Small intestine (tissue), 7 donors: ENCODE data around the gene CERS3. TPM values are rescaled to one million over a fixed set of nuclear protein-coding genes. Genes with fewer than 3 reads are reported as not detected.

Source experiments
- DNase-seq, 2 donors: peaks; one replicate each; pipeline versions ENCODE4 v3.0.0 to v3.0.0-alpha.2; 2013
- FAIRE-seq: peaks from 2 replicates; lab custom pipeline; 2012; peaks lifted over from hg19 to GRCh38; lab: Jason Lieb, UNC
- H3K27ac ChIP-seq, 3 donors: one replicate each; pipeline ENCODE4 v1.5.1; 2013; ENCODE audit warnings: low read length in 2 of 3, mild to moderate bottlenecking in 2 of 3, control low read depth in 1 of 3, inconsistent platforms in 1 of 3, low read depth in 1 of 3, moderate library complexity in 1 of 3
- H3K27me3 ChIP-seq, 3 donors: one replicate each; pipeline ENCODE4 v1.6.1; 2013; ENCODE audit warnings: low read length in 3 of 3, inconsistent platforms in 1 of 3; ENCODE audit not compliant: control insufficient read depth in 3 of 3, insufficient read depth in 3 of 3
- H3K36me3 ChIP-seq, 3 donors: one replicate each; pipeline ENCODE4 v1.6.1; 2013; ENCODE audit warnings: low read length in 3 of 3, inconsistent platforms in 1 of 3, low read depth in 1 of 3, mild to moderate bottlenecking in 1 of 3, moderate library complexity in 1 of 3; ENCODE audit not compliant: control insufficient read depth in 3 of 3, insufficient read depth in 2 of 3
- H3K4me1 ChIP-seq, 3 donors: one replicate each; pipeline ENCODE4 v1.6.1; 2013; ENCODE audit warnings: low read length in 2 of 3, inconsistent platforms in 1 of 3, low read depth in 1 of 3, mild to moderate bottlenecking in 1 of 3, moderate library complexity in 1 of 3; ENCODE audit not compliant: control insufficient read depth in 3 of 3, insufficient read depth in 2 of 3
- H3K4me3 ChIP-seq, 3 donors: one replicate each; pipeline ENCODE4 v1.5.1; 2013; ENCODE audit warnings: low read length in 3 of 3, control low read depth in 1 of 3, inconsistent platforms in 1 of 3, low read depth in 1 of 3, mild to moderate bottlenecking in 1 of 3, moderate library complexity in 1 of 3
- H3K9me3 ChIP-seq, 2 donors: one replicate each; pipeline ENCODE4 v1.6.1; 2013; ENCODE audit warnings: low read depth in 1 of 2, low read length in 1 of 2; ENCODE audit not compliant: control insufficient read depth in 2 of 2, insufficient read depth in 1 of 2
- WGBS, 3 donors: extraction: QIAGEN DNeasy Blood & Tissue Kit; methylation state at CpG; one replicate each; pipeline ENCODE4 v1.1.7; 2013; 5-methylcytosine and 5-hydroxymethylcytosine counted together
- polyA plus RNA-seq, 4 donors: library from polyadenylated mRNA; stranded (reverse) in 3 of 4; unstranded in 1 of 4; fragments of 200-250 nt in 3 of 4; fragments of 120-200 nt in 1 of 4; gene quantifications; one replicate each; pipeline versions ENCODE4 v1.2.1 to v1.2.3, GENCODE V29; 2013
- donor health status: healthy with polysubstance abuse.
- donor health status: control.
- donor health status: control.
- donor health status: Bipolar disorder and iron deficiency.
- donor health status: healthy.

CERS3 gene
- polyA plus RNA-seq, 4 donors: 0.07 TPM; not detected in 2

- WGBS, 3 donors: 45 to 64% (median 52%) methylated on average over 3 of the region's 3 CpGs
- FAIRE-seq: no peak
- peaks cover 0 to 4% (median 0%) of the 10 kb centered on the region in 3 donors for H3K27me3 ChIP-seq
- no peak overlapping the region for H3K4me3 ChIP-seq
- H3K9me3 ChIP-seq: no peaks in the 10 kb centered on the region
- H3K27ac ChIP-seq: no peak overlapping the region
- H3K36me3 ChIP-seq: no peaks in the 10 kb centered on the region
- peaks cover 0 to 2% (median 0%) of the 10 kb centered on the region in 3 donors for H3K4me1 ChIP-seq
- no peak for DNase-seq
Measured at GRCh38 chr15:100502651-100503050, 26.1 kb downstream of the CERS3 start.

DNA sequence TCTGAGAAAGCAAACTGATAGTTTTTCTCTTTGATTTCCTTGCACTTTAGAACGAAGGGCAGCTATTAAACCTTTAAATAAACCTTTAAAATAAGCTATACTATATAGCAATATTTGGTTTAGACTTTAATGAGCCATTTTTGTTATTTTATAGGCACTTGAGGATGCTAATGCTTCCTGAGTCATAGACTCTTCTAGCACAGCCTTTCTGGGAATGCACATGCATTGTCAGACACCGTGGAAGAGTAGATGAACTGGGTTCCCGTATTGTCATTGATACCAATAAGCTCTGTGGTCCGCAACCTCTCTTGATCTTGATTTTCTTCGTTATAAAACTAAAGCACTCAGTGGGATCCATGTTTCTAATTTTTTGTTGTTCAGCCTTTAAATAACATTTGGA lies 27.6 kb downstream of the CERS3 start:
- Histone ChIP-seq H3K4me3 (no peak overlapping the region), H3K4me1 (peaks cover 0 to 2% (median 0%) of the 10 kb centered on the region in 3 donors), H3K27ac (no peak overlapping the region), H3K36me3 (no peaks in the 10 kb centered on the region), H3K27me3 (peaks cover 0 to 4% (median 0%) of the 10 kb centered on the region in 3 donors), H3K9me3 (no peaks in the 10 kb centered on the region)
- FAIRE-seq (no peak), DNase-seq (no peak)
- 66 to 73% (median 69%) methylated on average over 5 of the region's 5 CpGs for WGBS, 3 donors

DNA sequence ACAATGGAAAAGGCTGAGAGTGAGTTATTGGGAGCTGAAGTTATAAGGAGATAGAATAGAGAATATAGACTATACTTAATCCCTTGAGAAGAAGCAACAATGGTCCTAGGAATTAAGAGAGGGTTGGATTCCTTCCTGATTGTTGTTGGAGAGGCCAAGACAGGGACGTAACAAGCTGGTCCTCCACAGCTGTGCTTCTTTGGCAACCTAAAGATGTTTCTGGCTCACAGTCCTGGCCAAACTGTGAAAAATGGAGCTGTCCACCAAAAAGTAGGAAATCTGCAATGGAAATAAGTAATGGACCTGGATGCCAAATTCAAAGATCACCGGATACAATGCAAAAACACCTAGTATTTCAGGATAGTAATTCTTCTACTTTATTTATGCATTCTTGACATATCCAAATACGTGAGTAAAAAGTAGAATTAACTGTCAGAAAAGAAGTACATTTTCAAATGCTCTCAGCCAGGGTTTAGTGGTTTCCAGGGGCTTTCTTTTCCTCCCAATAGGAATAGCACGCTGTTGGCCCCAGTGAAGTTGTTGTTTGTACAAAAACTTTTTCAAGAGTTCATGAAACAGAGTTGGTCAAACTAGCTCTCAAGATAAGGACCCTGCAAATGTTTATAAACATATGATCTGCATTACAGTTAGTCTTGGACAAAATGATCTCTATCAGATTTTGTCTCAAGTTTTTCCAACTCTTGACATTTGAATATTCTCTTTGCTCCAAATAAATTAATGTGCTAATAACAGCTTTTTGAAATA lies 28.3 kb downstream of the CERS3 start:
- Histone ChIP-seq H3K4me3 (no peak overlapping the region), H3K4me1 (peaks cover 0 to 2% (median 0%) of the 10 kb centered on the region in 3 donors), H3K36me3 (no peaks in the 10 kb centered on the region), H3K27me3 (peaks cover 0 to 4% (median 0%) of the 10 kb centered on the region in 3 donors), H3K9me3 (no peaks in the 10 kb centered on the region), H3K27ac (no peak overlapping the region)
- 59 to 67% (median 66%) methylated on average over 4 of the region's 4 CpGs for WGBS, 3 donors
- FAIRE-seq (no peak), DNase-seq (no peak)

DNA sequence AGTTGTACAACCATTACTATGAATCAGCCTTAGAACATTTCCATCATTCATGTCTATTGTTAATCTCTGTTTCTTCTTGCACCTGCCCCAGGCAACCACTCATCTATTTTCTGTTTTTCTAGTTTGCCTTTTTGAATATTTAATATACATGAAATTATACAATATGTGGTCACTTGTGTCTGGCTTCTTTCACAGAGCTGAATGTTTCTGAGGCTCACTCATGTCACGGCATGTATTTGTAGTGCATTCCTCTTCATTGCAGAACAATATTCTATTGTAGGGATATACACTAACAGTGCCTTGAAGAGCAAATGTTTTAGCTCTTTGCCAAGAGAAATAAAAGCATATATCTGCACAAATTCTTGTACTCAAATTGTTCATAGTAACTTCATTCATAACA lies 32.9 kb downstream of the CERS3 start:
- H3K27ac ChIP-seq: no peak overlapping the region
- no peak for FAIRE-seq
- no peaks in the 10 kb centered on the region for H3K27me3 ChIP-seq
- H3K4me3 ChIP-seq: no peak overlapping the region
- H3K36me3 ChIP-seq: no peaks in the 10 kb centered on the region
- H3K9me3 ChIP-seq: no peaks in the 10 kb centered on the region
- DNase-seq: no peak
- 84 to 92% (median 85%) methylated on average over 1 of the region's 1 CpG for WGBS, 3 donors
- H3K4me1 ChIP-seq: peaks cover 0 to 2% (median 0%) of the 10 kb centered on the region in 3 donors

- H3K27me3 ChIP-seq: no peaks in the 10 kb centered on the region
- H3K4me3 ChIP-seq: no peak overlapping the region
- no peaks in the 10 kb centered on the region for H3K9me3 ChIP-seq
- DNase-seq: no peak
- H3K27ac ChIP-seq: no peak overlapping the region
- H3K4me1 ChIP-seq: no peaks in the 10 kb centered on the region
- no peaks in the 10 kb centered on the region for H3K36me3 ChIP-seq
- 79 to 90% (median 90%) methylated on average over 4 of the region's 4 CpGs for WGBS, 3 donors
- FAIRE-seq: no peak
Measured at GRCh38 chr15:100493213-100493612, 35.5 kb downstream of the CERS3 start.

GRCh38 chr15:100484443-100484842 lies 44.3 kb downstream of the CERS3 start:
- Histone ChIP-seq H3K27ac (no peak overlapping the region), H3K36me3 (no peaks in the 10 kb centered on the region), H3K4me3 (no peak overlapping the region), H3K9me3 (no peaks in the 10 kb centered on the region), H3K4me1 (no peaks in the 10 kb centered on the region), H3K27me3 (no peaks in the 10 kb centered on the region)
- FAIRE-seq (no peak), DNase-seq (no peak)
- WGBS, 3 donors: 82 to 87% (median 87%) methylated on average over 9 of the region's 9 CpGs

GRCh38 chr15:100483370-100483769 lies 45.4 kb downstream of the CERS3 start:
- H3K9me3 ChIP-seq: no peaks in the 10 kb centered on the region
- H3K27ac ChIP-seq: no peak overlapping the region
- 92 to 98% (median 96%) methylated on average over 2 of the region's 2 CpGs for WGBS, 3 donors
- DNase-seq (no peak), FAIRE-seq (no peak)
- H3K4me3 ChIP-seq: no peak overlapping the region
- no peaks in the 10 kb centered on the region for H3K27me3 ChIP-seq
- no peaks in the 10 kb centered on the region for H3K36me3 ChIP-seq
- H3K4me1 ChIP-seq: no peaks in the 10 kb centered on the region

DNA sequence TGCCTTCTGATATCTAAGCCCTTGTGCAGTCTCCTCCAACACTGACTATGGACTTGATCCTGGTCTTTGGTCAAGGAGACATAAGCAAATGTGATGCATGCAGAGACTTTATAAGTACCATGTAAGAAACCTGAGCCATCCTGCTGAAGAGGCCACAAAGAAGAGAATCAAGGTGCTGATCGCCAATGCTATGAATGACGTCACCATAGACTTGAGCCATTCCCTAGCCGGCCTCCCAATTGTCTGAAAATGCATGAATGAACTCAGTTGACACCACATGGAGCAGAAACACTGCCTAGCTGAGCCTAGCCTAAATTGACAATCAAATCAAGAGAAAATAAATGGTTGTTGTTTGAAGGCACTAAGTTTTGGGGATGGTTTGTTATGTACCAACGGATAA lies 51.9 kb downstream of the CERS3 start:
- Histone ChIP-seq H3K27me3 (no peaks in the 10 kb centered on the region), H3K4me3 (no peak overlapping the region), H3K27ac (no peak overlapping the region), H3K9me3 (no peaks in the 10 kb centered on the region), H3K36me3 (no peaks in the 10 kb centered on the region), H3K4me1 (no peaks in the 10 kb centered on the region)
- no peak for FAIRE-seq
- WGBS, 3 donors: 81 to 91% (median 88%) methylated on average over 4 of the region's 4 CpGs
- DNase-seq: no peak
